Measurements from ENCODE around the gene KCNIP4. TPM values are rescaled to one million over a fixed set of nuclear protein-coding genes. Genes with fewer than 3 reads are reported as not detected.

Gene KCNIP4
- polyA plus RNA-seq, 3 donors: 0.09 to 0.25 TPM; not detected in 1

DNA sequence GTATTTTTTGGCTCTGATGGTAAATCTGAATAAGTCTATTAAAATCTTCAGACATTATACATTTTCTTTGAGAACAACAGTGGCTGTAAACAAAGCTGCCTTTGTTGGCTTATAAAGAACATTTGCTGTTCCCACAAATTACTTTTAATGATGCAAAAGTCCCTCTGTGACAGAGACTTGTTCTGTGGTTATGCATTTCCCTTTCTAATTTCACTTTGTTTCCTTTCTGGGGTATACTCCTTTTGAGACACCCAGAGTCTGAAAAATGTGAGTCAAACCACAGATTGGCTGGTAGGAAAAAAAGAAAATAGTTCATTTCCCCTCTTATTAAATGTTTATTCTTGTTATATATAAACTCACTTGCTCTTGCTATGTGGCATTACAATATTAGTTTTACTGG is 845.9 kb downstream of the KCNIP4 start:
- no peak overlapping the region for H3K27ac Mint-ChIP-seq
- TF ChIP-seq, protein P1, sequence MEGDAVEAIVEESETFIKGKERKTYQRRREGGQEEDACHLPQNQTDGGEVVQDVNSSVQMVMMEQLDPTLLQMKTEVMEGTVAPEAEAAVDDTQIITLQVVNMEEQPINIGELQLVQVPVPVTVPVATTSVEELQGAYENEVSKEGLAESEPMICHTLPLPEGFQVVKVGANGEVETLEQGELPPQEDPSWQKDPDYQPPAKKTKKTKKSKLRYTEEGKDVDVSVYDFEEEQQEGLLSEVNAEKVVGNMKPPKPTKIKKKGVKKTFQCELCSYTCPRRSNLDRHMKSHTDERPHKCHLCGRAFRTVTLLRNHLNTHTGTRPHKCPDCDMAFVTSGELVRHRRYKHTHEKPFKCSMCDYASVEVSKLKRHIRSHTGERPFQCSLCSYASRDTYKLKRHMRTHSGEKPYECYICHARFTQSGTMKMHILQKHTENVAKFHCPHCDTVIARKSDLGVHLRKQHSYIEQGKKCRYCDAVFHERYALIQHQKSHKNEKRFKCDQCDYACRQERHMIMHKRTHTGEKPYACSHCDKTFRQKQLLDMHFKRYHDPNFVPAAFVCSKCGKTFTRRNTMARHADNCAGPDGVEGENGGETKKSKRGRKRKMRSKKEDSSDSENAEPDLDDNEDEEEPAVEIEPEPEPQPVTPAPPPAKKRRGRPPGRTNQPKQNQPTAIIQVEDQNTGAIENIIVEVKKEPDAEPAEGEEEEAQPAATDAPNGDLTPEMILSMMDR (IDR thresholded peaks at IDR 0.05): no peak
- H3K9me3 Mint-ChIP-seq: peaks cover 0 to 12% (median 2%) of the 10 kb centered on the region in 7 donors
- no peaks in the 10 kb centered on the region for H3K36me3 ChIP-seq (replicated peaks in 1 of 2; ENCODE audit: control insufficient read depth in 1 of 2, insufficient read depth in 2 of 2, low read length in 2 of 2)
- H3K9me3 ChIP-seq (replicated peaks in 1 of 2; ENCODE audit: control insufficient read depth in 1 of 2, insufficient read depth in 1 of 2, low read length in 2 of 2): no peaks in the 10 kb centered on the region
- no peak overlapping the region for H2AFZ ChIP-seq (ENCODE audit: insufficient read depth, low read depth, low read length, poor library complexity, severe bottlenecking)
- peaks cover 0 to 3% (median 2%) of the 10 kb centered on the region in 3 donors for H3K27me3 Mint-ChIP-seq (ENCODE audit: low read depth in 3 of 3)
- H3K27ac ChIP-seq (ENCODE audit: low read depth in 1 of 2, low read length in 2 of 2): no peak overlapping the region
- H3K9ac ChIP-seq (ENCODE audit: insufficient read depth, low read length, poor library complexity, severe bottlenecking): no peak overlapping the region
- H3K4me3 ChIP-seq (replicated peaks in 1 of 3; ENCODE audit: low read depth in 2 of 3, low read length in 3 of 3): no peak overlapping the region
- intact Hi-C loops (cut with micrococcal nuclease): no loop called here
- H3K4me1 Mint-ChIP-seq: no peaks in the 10 kb centered on the region
- no peak overlapping the region for H3K4me3 Mint-ChIP-seq
- no peaks in the 10 kb centered on the region for H3K4me1 ChIP-seq (ENCODE audit: control insufficient read depth in 1 of 2, insufficient read depth in 2 of 2, low read length in 2 of 2)
- no peaks in the 10 kb centered on the region for H3K27me3 ChIP-seq (ENCODE audit: control insufficient read depth in 2 of 2, insufficient read depth in 2 of 2, low read length in 2 of 2)
- H3K79me2 ChIP-seq (ENCODE audit: insufficient read depth, low read length): no peaks in the 10 kb centered on the region
- no peak overlapping the region for H3K4me2 ChIP-seq (replicated peaks; ENCODE audit: extremely low read depth, low read length, poor library complexity, severe bottlenecking)
- H4K20me1 ChIP-seq (ENCODE audit: insufficient read depth, low read length): no peaks in the 10 kb centered on the region
- H3K36me3 Mint-ChIP-seq: no peaks in the 10 kb centered on the region
- no peak for DNase-seq

DNA sequence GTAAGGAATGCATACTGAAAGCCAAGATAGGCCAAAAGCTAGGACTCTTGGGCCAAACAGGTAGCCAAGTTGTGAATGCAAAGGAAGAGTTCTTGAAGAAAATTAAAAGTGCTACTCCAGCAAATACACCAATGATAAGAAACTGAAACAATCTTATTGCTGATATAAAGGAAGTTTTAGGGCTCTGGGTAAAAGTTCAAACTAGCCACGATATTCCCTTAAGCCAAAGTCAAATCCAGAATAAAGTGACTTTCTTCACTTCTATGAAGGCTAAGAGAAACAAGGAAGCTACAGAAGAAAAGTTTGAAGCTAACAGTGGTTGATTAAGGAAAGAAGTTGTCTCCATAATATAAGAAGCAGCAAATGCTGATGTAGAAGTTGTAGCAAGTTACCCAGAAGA is 850.7 kb downstream of the KCNIP4 start:
- peaks cover 0 to 2% (median 1%) of the 10 kb centered on the region in 3 donors for H3K27me3 Mint-ChIP-seq (ENCODE audit: low read depth in 3 of 3)
- H4K20me1 ChIP-seq (ENCODE audit: insufficient read depth, low read length): no peaks in the 10 kb centered on the region
- no peak overlapping the region for H3K4me2 ChIP-seq (replicated peaks; ENCODE audit: extremely low read depth, low read length, poor library complexity, severe bottlenecking)
- intact Hi-C loops (cut with micrococcal nuclease): no loop called here
- no peak overlapping the region for H3K4me3 Mint-ChIP-seq
- no peak overlapping the region for H3K9ac ChIP-seq (ENCODE audit: insufficient read depth, low read length, poor library complexity, severe bottlenecking)
- no peaks in the 10 kb centered on the region for H3K36me3 ChIP-seq (replicated peaks in 1 of 2; ENCODE audit: control insufficient read depth in 1 of 2, insufficient read depth in 2 of 2, low read length in 2 of 2)
- no peak overlapping the region for H3K4me3 ChIP-seq (replicated peaks in 1 of 3; ENCODE audit: low read depth in 2 of 3, low read length in 3 of 3)
- H3K27ac Mint-ChIP-seq: no peak overlapping the region
- DNase-seq: no peak
- no peaks in the 10 kb centered on the region for H3K79me2 ChIP-seq (ENCODE audit: insufficient read depth, low read length)
- peaks cover 0 to 3% (median 0%) of the 10 kb centered on the region in 7 donors for H3K9me3 Mint-ChIP-seq
- H3K4me1 Mint-ChIP-seq: no peaks in the 10 kb centered on the region
- TF ChIP-seq, protein P1 (IDR thresholded peaks at IDR 0.05): no peak
- no peaks in the 10 kb centered on the region for H3K9me3 ChIP-seq (replicated peaks in 1 of 2; ENCODE audit: control insufficient read depth in 1 of 2, insufficient read depth in 1 of 2, low read length in 2 of 2)
- no peaks in the 10 kb centered on the region for H3K4me1 ChIP-seq (ENCODE audit: control insufficient read depth in 1 of 2, insufficient read depth in 2 of 2, low read length in 2 of 2)
- no peak overlapping the region for H3K27ac ChIP-seq (ENCODE audit: low read depth in 1 of 2, low read length in 2 of 2)
- no peak overlapping the region for H2AFZ ChIP-seq (ENCODE audit: insufficient read depth, low read depth, low read length, poor library complexity, severe bottlenecking)
- no CpG with 5 or more reads among the region's 1 CpG for WGBS (ENCODE audit: insufficient coverage)
- H3K36me3 Mint-ChIP-seq: no peaks in the 10 kb centered on the region
- H3K27me3 ChIP-seq (ENCODE audit: control insufficient read depth in 2 of 2, insufficient read depth in 2 of 2, low read length in 2 of 2): no peaks in the 10 kb centered on the region

Measured in CD14-positive monocyte (primary cell).